HCT116 (cell line): ENCODE data around the gene MTIF3.

ENCODE experiments used
- CTCF ChIP-seq, 3 experiments: fragments of 200-600 bp in 1 of 3; sonication (generic) in 1 of 3; IDR thresholded peaks in 2 of 3; conservative IDR thresholded peaks in 1 of 3; 2 replicates each; pipeline ENCODE4 v1.5.1; 2012 to 2017; ENCODE audit warnings: low read depth in 2 of 3, low read length in 2 of 3, antibody characterized with exemption in 1 of 3, borderline replicate concordance in 1 of 3, control low read depth in 1 of 3, mild to moderate bottlenecking in 1 of 3, mixed read lengths in 1 of 3, mixed run types in 1 of 3, moderate library complexity in 1 of 3; ENCODE audit not compliant: insufficient read depth in 1 of 3
- EZH2phosphoT487 ChIP-seq: fragments of 200-600 bp; IDR thresholded peaks from 2 replicates; pipeline ENCODE4 v1.6.1; 2018; ENCODE audit warnings: antibody characterized with exemption, borderline replicate concordance
- POLR2A ChIP-seq: IDR thresholded peaks from 2 replicates; pipeline ENCODE4 v1.7.0; 2011; ENCODE audit warnings: borderline replicate concordance; ENCODE audit not compliant: insufficient read depth, insufficient read length; ENCODE audit errors: extremely low read depth

- no peak for TF ChIP-seq POLR2A
- TF ChIP-seq EZH2phosphoT487 = no peak
- no peak for TF ChIP-seq CTCF (IDR thresholded peaks at IDR 0.05 in 2 of 3, conservative IDR thresholded peaks at IDR 0.05 in 1 of 3; ENCODE audit: borderline replicate concordance in 1 of 3, insufficient read depth in 1 of 3, low read depth in 2 of 3, low read length in 2 of 3)
Measured at GRCh38 chr13:27428160-27428559, 22.2 kb downstream of the MTIF3 start.
